MM.1S (cell line): Measurements from ENCODE around the gene DPP10.

Experiments
- DNase-seq: peaks from one replicate; pipeline ENCODE4 v3.0.0-alpha.2; 2015
- H2AFZ ChIP-seq: fragments of 300-600 bp; sonication (generic); 2 replicates; pipeline ENCODE4 v1.6.0; 2016; ENCODE audit warnings: antibody characterized with exemption, low read length
- H3F3A ChIP-seq: fragments of 300-600 bp; sonication (generic); 2 replicates; pipeline ENCODE4 v1.6.1; 2016; ENCODE audit warnings: mild to moderate bottlenecking, antibody characterized with exemption, low read length, moderate library complexity, mixed read lengths; ENCODE audit not compliant: insufficient read depth
- H3K27ac ChIP-seq: fragments of 300-600 bp; sonication (generic); 2 replicates; pipeline ENCODE4 v1.5.1; 2016; ENCODE audit warnings: mild to moderate bottlenecking, low read length
- H3K27me3 ChIP-seq: fragments of 300-600 bp; sonication (generic); replicated peaks from 2 replicates; pipeline ENCODE4 v1.6.0; 2016; ENCODE audit warnings: low read length; ENCODE audit not compliant: insufficient read depth
- H3K36me3 ChIP-seq: fragments of 300-600 bp; sonication (generic); replicated peaks from 2 replicates; pipeline ENCODE4 v1.6.1; 2016; ENCODE audit warnings: mild to moderate bottlenecking, low read length, mixed read lengths; ENCODE audit not compliant: insufficient read depth
- H3K4me1 ChIP-seq: fragments of 300-600 bp; sonication (generic); 2 replicates; pipeline ENCODE4 v1.6.1; 2016; ENCODE audit warnings: low read length, mixed read lengths
- H3K4me2 ChIP-seq: fragments of 300-600 bp; sonication (generic); 2 replicates; pipeline ENCODE4 v1.6.0; 2016; ENCODE audit warnings: low read depth, low read length
- H3K4me3 ChIP-seq: fragments of 300-600 bp; sonication (generic); 2 replicates; pipeline ENCODE4 v1.5.1; 2016; ENCODE audit warnings: low read length, mixed read lengths
- H3K79me2 ChIP-seq: fragments of 300-600 bp; sonication (generic); 2 replicates; pipeline ENCODE4 v1.6.1; 2016; ENCODE audit warnings: mixed run types, low read length, mixed read lengths
- H3K9ac ChIP-seq: fragments of 300-600 bp; sonication (generic); 2 replicates; pipeline ENCODE4 v1.6.1; 2016; ENCODE audit warnings: low read length, mixed read lengths
- H3K9me2 ChIP-seq: fragments of 300-600 bp; sonication (generic); replicated peaks from 2 replicates; pipeline ENCODE4 v1.6.1; 2016; ENCODE audit warnings: mild to moderate bottlenecking, low read length, mixed read lengths; ENCODE audit not compliant: insufficient read depth
- H3K9me3 ChIP-seq: fragments of 300-600 bp; sonication (generic); replicated peaks from 2 replicates; pipeline ENCODE4 v1.6.1; 2016; ENCODE audit warnings: mild to moderate bottlenecking, low read length, mixed read lengths; ENCODE audit not compliant: insufficient read depth
- H4K20me1 ChIP-seq: fragments of 300-600 bp; sonication (generic); 2 replicates; pipeline ENCODE4 v1.6.1; 2016; ENCODE audit warnings: mild to moderate bottlenecking, low read length, moderate library complexity, mixed read lengths; ENCODE audit not compliant: insufficient read depth
- EZH2 ChIP-seq: fragments of 300-600 bp; sonication (generic); optimal IDR thresholded peaks from 2 replicates; pipeline ENCODE3; 2017; ENCODE audit warnings: low read depth, mild to moderate bottlenecking, antibody characterized with exemption, low read length, mixed read lengths
- EZH2phosphoT487 ChIP-seq: fragments of 300-600 bp; sonication (generic); IDR thresholded peaks from 2 replicates; pipeline ENCODE4 v1.6.1; 2018; ENCODE audit warnings: antibody characterized with exemption, low read length
- TF ChIP-seq, protein P1 (sequence below): fragments of 300-600 bp; sonication (generic); IDR thresholded peaks from 2 replicates; pipeline ENCODE4 v1.5.1; 2016; ENCODE audit warnings: antibody characterized with exemption, low read length, mixed read lengths

Gene DPP10

DNA sequence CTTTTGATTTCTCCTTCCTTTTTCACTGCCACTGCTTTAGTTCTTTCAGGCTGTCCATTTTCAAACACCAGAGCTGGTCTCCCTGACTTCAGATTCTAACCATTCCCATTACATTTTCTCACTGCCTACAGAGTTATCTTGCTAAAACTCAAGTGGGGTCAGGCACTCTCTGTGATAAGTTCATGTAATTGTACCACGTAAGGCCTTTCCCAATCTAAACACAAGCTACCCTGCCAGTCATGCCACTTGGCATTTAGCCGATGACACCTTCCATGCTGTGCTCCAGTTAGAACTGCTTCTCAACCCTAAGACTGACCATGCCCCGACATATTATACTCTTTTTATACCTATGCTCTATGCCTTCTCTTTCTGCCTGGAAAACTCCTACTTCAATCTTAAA is 592.4 kb downstream of the DPP10 start:
- Histone ChIP-seq H3K9me3 (no peaks in the 10 kb centered on the region), H3K79me2 (no peaks in the 10 kb centered on the region), H3K4me2 (no peak overlapping the region), H3K27me3 (no peaks in the 10 kb centered on the region), H3K4me1 (no peaks in the 10 kb centered on the region), H3K9ac (no peak overlapping the region), H4K20me1 (no peaks in the 10 kb centered on the region), H3F3A (no peaks in the 10 kb centered on the region), H3K36me3 (no peaks in the 10 kb centered on the region), H2AFZ (no peak overlapping the region), H3K4me3 (no peak overlapping the region), H3K9me2 (no peaks in the 10 kb centered on the region), H3K27ac (no peak overlapping the region)
- no peak for DNase-seq
- TF ChIP-seq, protein P1, sequence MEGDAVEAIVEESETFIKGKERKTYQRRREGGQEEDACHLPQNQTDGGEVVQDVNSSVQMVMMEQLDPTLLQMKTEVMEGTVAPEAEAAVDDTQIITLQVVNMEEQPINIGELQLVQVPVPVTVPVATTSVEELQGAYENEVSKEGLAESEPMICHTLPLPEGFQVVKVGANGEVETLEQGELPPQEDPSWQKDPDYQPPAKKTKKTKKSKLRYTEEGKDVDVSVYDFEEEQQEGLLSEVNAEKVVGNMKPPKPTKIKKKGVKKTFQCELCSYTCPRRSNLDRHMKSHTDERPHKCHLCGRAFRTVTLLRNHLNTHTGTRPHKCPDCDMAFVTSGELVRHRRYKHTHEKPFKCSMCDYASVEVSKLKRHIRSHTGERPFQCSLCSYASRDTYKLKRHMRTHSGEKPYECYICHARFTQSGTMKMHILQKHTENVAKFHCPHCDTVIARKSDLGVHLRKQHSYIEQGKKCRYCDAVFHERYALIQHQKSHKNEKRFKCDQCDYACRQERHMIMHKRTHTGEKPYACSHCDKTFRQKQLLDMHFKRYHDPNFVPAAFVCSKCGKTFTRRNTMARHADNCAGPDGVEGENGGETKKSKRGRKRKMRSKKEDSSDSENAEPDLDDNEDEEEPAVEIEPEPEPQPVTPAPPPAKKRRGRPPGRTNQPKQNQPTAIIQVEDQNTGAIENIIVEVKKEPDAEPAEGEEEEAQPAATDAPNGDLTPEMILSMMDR, result no peak
- no peak for TF ChIP-seq EZH2phosphoT487
- no peak for TF ChIP-seq EZH2

DNA sequence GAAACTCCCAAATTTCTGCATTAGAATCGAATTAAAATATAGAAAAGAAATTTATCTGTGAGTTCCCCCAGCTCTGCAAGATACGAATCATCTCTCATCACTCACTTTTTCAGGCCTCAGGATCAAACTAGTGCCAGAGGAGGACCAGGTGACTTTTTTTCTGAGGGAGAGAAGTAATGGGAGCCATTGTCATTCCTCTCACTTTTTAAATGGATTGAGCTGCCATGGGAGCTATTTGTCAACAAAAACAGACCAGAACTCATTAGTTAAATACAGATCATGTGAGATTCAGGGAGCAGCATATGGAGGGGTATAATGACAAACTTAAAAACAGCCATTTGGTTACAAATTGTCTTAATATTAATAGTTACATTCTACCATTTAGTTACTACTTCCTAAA is 594.4 kb downstream of the DPP10 start:
- Histone ChIP-seq H3K9ac (no peak overlapping the region), H3K79me2 (no peaks in the 10 kb centered on the region), H2AFZ (no peak overlapping the region), H3F3A (no peaks in the 10 kb centered on the region), H3K27ac (no peak overlapping the region), H3K4me3 (no peak overlapping the region), H3K4me2 (no peak overlapping the region), H3K4me1 (no peaks in the 10 kb centered on the region), H3K9me3 (no peaks in the 10 kb centered on the region), H3K27me3 (no peaks in the 10 kb centered on the region), H4K20me1 (no peaks in the 10 kb centered on the region), H3K36me3 (no peaks in the 10 kb centered on the region), H3K9me2 (no peaks in the 10 kb centered on the region)
- no peak for DNase-seq
- TF ChIP-seq EZH2 (no peak), EZH2phosphoT487 (no peak)
- TF ChIP-seq, protein P1, result no peak

DNA sequence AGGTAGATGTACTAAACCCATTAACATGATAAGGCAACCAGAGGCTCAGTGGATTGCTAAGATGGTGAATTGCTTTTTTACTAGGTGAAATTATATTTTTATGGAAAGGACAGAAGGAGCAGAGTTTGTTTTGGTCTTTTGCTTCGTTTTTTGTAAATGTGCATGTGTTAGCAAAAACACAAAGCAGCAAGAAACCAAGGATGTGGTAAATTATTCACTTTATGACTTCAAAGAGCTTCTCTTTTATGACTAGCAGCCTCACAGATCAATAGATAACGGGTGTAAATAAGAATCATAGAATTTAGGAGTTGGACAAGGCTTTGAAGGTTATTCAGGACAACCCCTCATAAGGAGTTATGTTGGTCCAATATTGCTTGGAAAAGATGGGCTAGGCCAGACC is 615.0 kb downstream of the DPP10 start:
- H3K9me3 ChIP-seq, result no peaks in the 10 kb centered on the region
- H3F3A ChIP-seq, result no peaks in the 10 kb centered on the region
- no peak for DNase-seq
- H4K20me1 ChIP-seq, result no peaks in the 10 kb centered on the region
- H3K36me3 ChIP-seq, result no peaks in the 10 kb centered on the region
- no peaks in the 10 kb centered on the region for H3K9me2 ChIP-seq
- no peak overlapping the region for H3K9ac ChIP-seq
- no peak overlapping the region for H3K27ac ChIP-seq
- no peaks in the 10 kb centered on the region for H3K79me2 ChIP-seq
- H3K4me1 ChIP-seq, result no peaks in the 10 kb centered on the region
- H3K4me2 ChIP-seq, result no peak overlapping the region
- H2AFZ ChIP-seq, result no peak overlapping the region
- H3K4me3 ChIP-seq, result no peak overlapping the region
- TF ChIP-seq EZH2phosphoT487 (no peak), EZH2 (no peak)
- TF ChIP-seq, protein P1, result no peak
- no peaks in the 10 kb centered on the region for H3K27me3 ChIP-seq
